Epithelial cell of esophagus (primary cell): ENCODE measurements around the gene RCOR2.
"Not testable (repeated sequence)": the region's sequence is repeated elsewhere in the genome, so short reads cannot be mapped to it uniquely, and the experiment has no call there.

Experiments
- DNase-seq: peaks from one replicate; pipeline ENCODE4 v3.0.0; 2010; ENCODE audit warnings: low read depth
- H3K4me3 ChIP-seq: 2 replicates; pipeline ENCODE4 v1.5.1; 2011; ENCODE audit warnings: mild to moderate bottlenecking, low read length, control low read depth
- CTCF ChIP-seq: IDR thresholded peaks from 2 replicates; pipeline ENCODE4 v1.5.1; 2011; ENCODE audit warnings: low read depth, mild to moderate bottlenecking, low read length, control low read depth, inconsistent platforms; ENCODE audit not compliant: insufficient read depth; ENCODE audit errors: missing control alignments

RCOR2 gene

GRCh38 chr11:63866211-63866610 lies 50.8 kb downstream of the RCOR2 start:
- peak; percentile 63 for DNase-seq
- H3K4me3 ChIP-seq = no peak overlapping the region
- TF ChIP-seq CTCF = no peak

GRCh38 chr11:63863620-63864019 lies 53.3 kb downstream of the RCOR2 start:
- not testable (repeated sequence) for H3K4me3 ChIP-seq, DNase-seq

GRCh38 chr11:63862923-63863322 lies 54.0 kb downstream of the RCOR2 start:
- no peak for DNase-seq
- TF ChIP-seq CTCF = no peak
- H3K4me3 ChIP-seq = no peak overlapping the region
